HL-60/S4 treated with retinoic acid at 250 ng/mL for 4 days and 3 days (cell line): ENCODE results near the gene PTGES2.

Source experiments
- in situ Hi-C: fragments of 300-500 bp; cut with MboI; formaldehyde crosslinking; loops from 2 replicates; pipeline ENCODE4 v1.7.0; 2022; ENCODE audit warnings: low sequenced_read_pairs

PTGES2 gene

GRCh38 chr9:128106181-128106939, 21.2 kb downstream of the PTGES2 start:
- in situ Hi-C loops = no loop called here

GRCh38 chr9:128105538-128106175, 21.9 kb downstream of the PTGES2 start:
- in situ Hi-C loops = no loop called here

GRCh38 chr9:128104171-128104618, 23.3 kb downstream of the PTGES2 start:
- in situ Hi-C loops = no loop called here

GRCh38 chr9:128103589-128103962, 24.0 kb downstream of the PTGES2 start:
- in situ Hi-C loops = no loop called here

- in situ Hi-C loops = no loop called here
These were observed 24.5 kb downstream of the PTGES2 start for GRCh38 chr9:128102861-128103588.

- in situ Hi-C loops = no loop called here
These were observed 25.3 kb downstream of the PTGES2 start for GRCh38 chr9:128102196-128102595.

- in situ Hi-C loops = no loop called here
These were observed 25.8 kb downstream of the PTGES2 start for GRCh38 chr9:128101690-128102089.

GRCh38 chr9:128101231-128101661, 26.3 kb downstream of the PTGES2 start:
- in situ Hi-C loops = no loop called here

GRCh38 chr9:128100581-128100980, 26.9 kb downstream of the PTGES2 start:
- in situ Hi-C loops = no loop called here

GRCh38 chr9:128099932-128100491, 27.5 kb downstream of the PTGES2 start:
- in situ Hi-C loops = no loop called here

GRCh38 chr9:128099231-128099931, 28.1 kb downstream of the PTGES2 start:
- in situ Hi-C loops = no loop called here

- in situ Hi-C loops = no loop called here
These were observed 29.0 kb downstream of the PTGES2 start for GRCh38 chr9:128098297-128099230.

- in situ Hi-C loops = no loop called here
These were observed 29.8 kb downstream of the PTGES2 start for GRCh38 chr9:128097543-128098296.

GRCh38 chr9:128096616-128097536, 30.7 kb downstream of the PTGES2 start:
- in situ Hi-C loops = no loop called here

GRCh38 chr9:128094950-128095544, 32.5 kb downstream of the PTGES2 start:
- in situ Hi-C loops = no loop called here

- in situ Hi-C loops = no loop called here
These were observed 33.2 kb downstream of the PTGES2 start for GRCh38 chr9:128094166-128094949.

GRCh38 chr9:128093011-128093410, 34.5 kb downstream of the PTGES2 start:
- in situ Hi-C loops = no loop called here
